Activated T-cell treated with anti-CD3 and anti-CD28 coated beads, Interleukin-2, amount 50 U/mL, for 24 hours (primary cell): Measurements from ENCODE around the gene SLX4.

Experiments
- DNase-seq: peaks from one replicate; pipeline ENCODE4 v3.0.0-alpha.2; 2020
- H3K27ac Mint-ChIP-seq: 2 replicates; pipeline ENCODE4 v1.8.0; 2020; ENCODE audit warnings: mild to moderate bottlenecking, mixed read lengths
- H3K27me3 Mint-ChIP-seq: 2 replicates; pipeline ENCODE4 v1.8.0; 2020; ENCODE audit warnings: mixed read lengths
- H3K36me3 Mint-ChIP-seq: 2 replicates; pipeline ENCODE4 v1.8.0; 2020; ENCODE audit warnings: low read depth, mixed read lengths
- H3K4me1 Mint-ChIP-seq: 2 replicates; pipeline ENCODE4 v1.8.0; 2020; ENCODE audit warnings: low read depth, mixed read lengths
- H3K4me3 Mint-ChIP-seq: 2 replicates; pipeline ENCODE4 v1.8.0; 2020; ENCODE audit warnings: mild to moderate bottlenecking, moderate library complexity, mixed read lengths
- H3K9me3 Mint-ChIP-seq: 2 replicates; pipeline ENCODE4 v1.8.0; 2020; ENCODE audit warnings: mixed read lengths

The SLX4 gene

DNA sequence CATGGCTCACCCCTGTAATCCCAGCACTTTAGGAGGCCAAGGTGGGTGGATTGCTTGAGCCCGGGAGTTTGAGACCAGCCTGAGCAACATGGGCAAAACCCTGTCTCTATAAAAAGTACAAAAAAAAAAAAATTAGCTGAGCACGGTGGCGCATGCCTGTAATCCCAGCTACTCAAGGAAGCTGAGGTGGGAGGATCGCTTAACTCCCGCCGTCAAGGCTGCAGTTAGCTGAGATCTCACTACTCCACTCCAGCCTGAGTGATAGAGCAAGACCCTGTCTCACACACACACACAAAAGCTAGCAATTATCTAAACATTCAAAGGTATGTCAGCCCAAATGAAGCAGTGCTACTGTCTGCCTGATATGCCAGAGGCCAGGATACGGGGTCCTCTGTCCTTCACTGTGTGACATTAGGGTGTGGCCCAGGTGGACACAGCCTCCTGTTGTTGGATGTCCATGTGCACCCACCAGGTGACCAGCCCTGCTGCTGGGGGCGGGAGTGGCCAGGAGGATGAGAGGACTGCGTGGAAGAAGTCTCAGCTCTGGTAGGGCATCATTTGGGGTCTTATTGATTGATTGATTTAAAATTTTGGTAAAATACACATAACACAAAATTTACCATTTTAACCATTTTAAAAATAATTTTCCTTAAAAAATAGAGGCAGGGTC, 38.1 kb downstream of the SLX4 start:
- no peaks in the 10 kb centered on the region for H3K27me3 Mint-ChIP-seq
- peak overlapping the region; percentile 47 for H3K27ac Mint-ChIP-seq
- DNase-seq = no peak
- H3K9me3 Mint-ChIP-seq = peaks cover 6% of the 10 kb centered on the region
- peaks cover 44% of the 10 kb centered on the region for H3K36me3 Mint-ChIP-seq
- no peak overlapping the region for H3K4me3 Mint-ChIP-seq
- H3K4me1 Mint-ChIP-seq = peaks cover 33% of the 10 kb centered on the region

DNA sequence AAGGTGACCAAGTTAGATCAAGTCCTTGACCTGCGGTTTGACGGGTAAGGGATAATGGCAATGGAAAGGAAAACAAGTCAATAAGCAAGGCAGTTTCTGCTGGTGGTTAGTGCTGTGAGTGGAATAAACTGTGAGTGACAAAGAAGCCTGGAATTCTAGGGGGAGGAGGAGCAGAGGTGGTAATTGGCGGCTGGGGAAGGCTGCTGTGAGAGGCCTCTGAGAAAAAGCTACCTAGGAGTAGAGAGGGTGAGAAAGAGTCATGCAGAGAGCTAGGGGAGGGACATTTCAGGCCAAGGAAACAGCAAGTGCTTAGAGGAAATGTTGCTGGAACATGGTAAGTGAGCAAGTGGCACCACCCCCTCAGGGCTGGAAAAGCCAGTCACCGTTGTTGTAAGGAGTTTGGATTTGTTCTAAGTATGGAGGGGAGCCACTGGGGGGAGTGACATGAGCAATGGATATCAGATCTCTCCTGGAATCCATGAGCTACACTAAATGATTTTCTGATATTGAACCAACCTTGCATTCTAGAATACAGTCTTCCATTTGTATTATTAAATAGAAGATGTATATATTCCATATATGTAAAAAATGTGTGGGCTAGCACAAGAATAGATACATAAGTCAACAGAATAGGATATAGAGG, 40.9 kb downstream of the SLX4 start:
- Mint-ChIP-seq H3K4me3 (no peak overlapping the region), H3K36me3 (peaks cover 53% of the 10 kb centered on the region), H3K27me3 (no peaks in the 10 kb centered on the region), H3K9me3 (peaks cover 6% of the 10 kb centered on the region), H3K4me1 (peaks cover 19% of the 10 kb centered on the region), H3K27ac (peak overlapping the region; percentile 19)
- no peak for DNase-seq

DNA sequence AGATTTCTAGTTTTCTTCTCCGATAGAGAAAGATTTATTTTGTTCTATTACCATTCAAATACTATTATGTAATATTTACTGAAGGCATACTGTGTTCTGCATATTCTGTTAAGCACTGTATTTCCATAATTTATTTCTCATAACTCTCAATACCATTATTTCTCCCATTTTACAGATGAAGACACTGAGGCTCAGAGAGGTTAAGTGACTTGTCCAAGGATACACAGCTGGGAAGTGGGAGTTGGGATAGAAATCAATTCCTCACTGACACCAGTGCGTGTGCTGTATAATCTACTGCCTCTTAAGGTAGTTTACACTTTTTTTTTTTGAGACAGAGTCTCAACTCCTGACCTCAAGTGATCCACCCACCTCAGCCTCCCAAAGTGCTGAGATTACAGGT, 41.6 kb downstream of the SLX4 start:
- H3K4me3 Mint-ChIP-seq = no peak overlapping the region
- H3K4me1 Mint-ChIP-seq = peaks cover 16% of the 10 kb centered on the region
- H3K27ac Mint-ChIP-seq = no peak overlapping the region
- peaks cover 56% of the 10 kb centered on the region for H3K36me3 Mint-ChIP-seq
- DNase-seq = no peak
- peaks cover 6% of the 10 kb centered on the region for H3K9me3 Mint-ChIP-seq
- H3K27me3 Mint-ChIP-seq = no peaks in the 10 kb centered on the region

DNA sequence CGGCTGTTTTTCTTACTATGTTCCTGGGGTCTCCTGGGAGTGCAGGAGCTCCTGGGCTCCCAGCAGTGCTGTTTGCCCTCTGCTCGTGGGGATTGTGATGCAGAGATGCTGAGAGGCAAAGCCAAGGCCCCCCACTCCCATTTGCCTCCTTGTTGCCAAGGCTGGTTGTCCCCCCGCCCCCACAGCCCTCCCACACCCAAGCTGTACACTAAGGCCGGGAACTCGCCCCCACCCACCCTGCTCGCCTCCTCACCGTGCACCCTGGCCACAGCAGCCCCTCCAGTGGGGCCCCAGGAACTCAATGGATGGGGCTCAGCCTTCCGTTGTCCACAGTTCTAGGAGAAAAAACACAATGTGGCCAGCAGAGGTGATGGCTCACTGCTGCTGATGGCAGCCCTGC, 44.4 kb downstream of the SLX4 start:
- H3K36me3 Mint-ChIP-seq = peaks cover 65% of the 10 kb centered on the region
- H3K27me3 Mint-ChIP-seq = no peaks in the 10 kb centered on the region
- H3K9me3 Mint-ChIP-seq = peaks cover 6% of the 10 kb centered on the region

DNA sequence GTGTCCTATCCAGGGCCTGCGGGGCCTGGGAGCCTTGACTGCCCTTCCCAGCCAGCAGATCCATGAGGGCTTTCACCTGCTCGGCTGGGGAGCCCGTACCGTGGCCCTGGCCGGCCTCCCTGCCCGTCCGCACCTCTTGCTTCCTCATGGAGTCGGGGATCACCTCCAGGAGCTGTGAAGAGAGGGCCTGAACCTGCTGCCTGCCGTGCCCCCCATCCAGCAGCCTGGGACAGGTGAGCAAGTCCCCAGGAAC, 46.6 kb downstream of the SLX4 start:
- H3K27me3 Mint-ChIP-seq = no peaks in the 10 kb centered on the region
- H3K9me3 Mint-ChIP-seq = no peaks in the 10 kb centered on the region
- DNase-seq = no peak
- no peak overlapping the region for H3K4me3 Mint-ChIP-seq
- H3K4me1 Mint-ChIP-seq = peaks cover 6% of the 10 kb centered on the region
- H3K27ac Mint-ChIP-seq = no peak overlapping the region
- peaks cover 62% of the 10 kb centered on the region for H3K36me3 Mint-ChIP-seq

More for the DNA sequence above, 44.4 kb downstream of the SLX4 start:
- no peak for DNase-seq
- Mint-ChIP-seq H3K4me1 (peaks cover 7% of the 10 kb centered on the region), H3K4me3 (no peak overlapping the region), H3K27ac (no peak overlapping the region)

DNA sequence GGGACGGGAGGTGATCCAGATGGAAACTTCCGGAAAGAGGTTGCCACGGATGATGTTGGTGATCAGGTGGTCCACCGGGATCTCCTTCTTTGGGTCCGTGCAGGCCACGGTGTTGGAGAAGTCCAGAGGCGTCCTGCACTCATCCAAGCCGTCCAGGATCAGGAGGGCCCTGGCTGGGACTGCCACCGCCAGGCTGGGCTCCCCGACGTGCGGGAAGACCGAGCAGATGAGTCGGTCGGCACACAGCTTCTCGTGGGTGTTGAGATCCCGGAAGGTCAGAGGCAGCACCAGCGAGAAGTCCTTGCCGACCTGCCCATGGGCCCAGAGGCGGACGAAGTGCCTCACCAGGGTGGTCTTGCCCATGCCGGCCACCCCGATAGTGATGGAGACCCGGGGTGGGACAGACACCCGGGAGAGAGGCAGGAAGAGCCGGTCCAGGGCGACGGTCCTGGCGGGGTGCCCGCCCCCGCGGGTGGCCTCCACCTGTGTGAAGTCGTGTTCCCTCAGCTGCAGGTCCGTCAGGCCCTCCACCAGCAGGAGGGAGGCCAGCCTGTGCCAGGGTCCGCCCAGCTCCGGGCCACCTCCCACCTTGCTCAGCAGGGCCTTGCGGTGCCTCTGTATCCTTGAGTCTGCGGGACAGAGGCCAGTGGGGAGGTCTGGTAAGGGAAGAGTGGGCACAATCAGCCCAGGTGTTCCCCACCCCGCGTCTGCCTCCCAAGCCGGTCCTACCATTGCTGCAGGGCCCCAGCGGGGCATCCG, 47.1 kb downstream of the SLX4 start:
- H3K9me3 Mint-ChIP-seq = no peaks in the 10 kb centered on the region
- H3K36me3 Mint-ChIP-seq = peaks cover 59% of the 10 kb centered on the region
- no peaks in the 10 kb centered on the region for H3K27me3 Mint-ChIP-seq
- H3K4me1 Mint-ChIP-seq = peaks cover 6% of the 10 kb centered on the region
- no peak overlapping the region for H3K27ac Mint-ChIP-seq
- H3K4me3 Mint-ChIP-seq = no peak overlapping the region
- DNase-seq = no peak

DNA sequence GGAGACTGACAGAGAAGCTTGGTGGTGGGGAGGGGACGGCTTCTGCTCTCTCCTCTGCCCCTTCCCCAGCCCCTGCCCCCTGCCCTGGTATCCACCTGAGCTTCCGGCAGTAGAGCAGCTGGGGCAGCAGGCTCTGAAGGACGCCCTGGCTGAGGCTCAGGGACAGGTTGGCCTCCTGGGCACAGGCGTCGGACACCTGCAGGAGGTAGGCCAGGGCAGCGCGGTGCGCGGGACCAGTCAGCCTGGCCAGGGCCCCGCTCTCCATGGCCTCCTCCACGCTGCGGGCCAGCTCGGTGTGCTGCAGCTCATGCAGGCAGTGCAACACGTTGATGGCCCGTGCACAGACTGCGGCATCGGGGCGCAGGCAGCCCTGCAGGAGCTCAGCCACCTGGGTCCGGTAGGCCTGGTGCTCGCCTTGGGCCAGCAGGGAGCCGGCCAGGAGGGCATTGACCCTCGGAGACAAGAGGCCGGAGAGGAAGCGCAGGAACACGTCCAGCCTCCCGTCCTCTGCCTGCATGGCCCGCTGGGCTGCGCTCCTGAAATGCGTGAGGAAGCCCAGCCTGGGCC, 48.4 kb downstream of the SLX4 start:
- Mint-ChIP-seq H3K27me3 (no peaks in the 10 kb centered on the region), H3K9me3 (no peaks in the 10 kb centered on the region), H3K27ac (no peak overlapping the region), H3K4me1 (peaks cover 6% of the 10 kb centered on the region), H3K36me3 (peaks cover 63% of the 10 kb centered on the region), H3K4me3 (no peak overlapping the region)
- no peak for DNase-seq

DNA sequence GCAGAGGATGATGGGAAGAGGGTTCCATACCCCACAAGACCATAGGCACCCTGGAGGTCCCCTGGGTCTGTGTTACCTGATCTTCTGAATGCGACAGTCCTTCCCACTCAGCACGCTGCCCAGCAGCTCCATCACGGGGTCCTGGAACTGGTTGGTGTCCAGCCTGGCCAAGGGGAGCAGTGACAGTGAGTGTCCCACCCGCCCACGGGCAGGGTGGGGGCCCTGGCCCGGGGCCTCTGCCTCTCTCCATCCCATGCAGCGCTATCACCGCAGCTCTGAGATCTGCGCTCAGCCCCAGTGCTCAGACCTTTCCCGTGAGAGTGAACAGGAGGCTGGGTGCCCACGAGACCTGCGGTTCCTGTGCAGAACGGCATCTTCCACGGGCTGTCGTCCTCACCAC, 49.8 kb downstream of the SLX4 start:
- no peaks in the 10 kb centered on the region for H3K27me3 Mint-ChIP-seq
- H3K4me1 Mint-ChIP-seq = peaks cover 4% of the 10 kb centered on the region
- no peaks in the 10 kb centered on the region for H3K9me3 Mint-ChIP-seq
- no peak for DNase-seq
- no peak overlapping the region for H3K27ac Mint-ChIP-seq
- H3K36me3 Mint-ChIP-seq = peaks cover 70% of the 10 kb centered on the region
- no peak overlapping the region for H3K4me3 Mint-ChIP-seq

DNA sequence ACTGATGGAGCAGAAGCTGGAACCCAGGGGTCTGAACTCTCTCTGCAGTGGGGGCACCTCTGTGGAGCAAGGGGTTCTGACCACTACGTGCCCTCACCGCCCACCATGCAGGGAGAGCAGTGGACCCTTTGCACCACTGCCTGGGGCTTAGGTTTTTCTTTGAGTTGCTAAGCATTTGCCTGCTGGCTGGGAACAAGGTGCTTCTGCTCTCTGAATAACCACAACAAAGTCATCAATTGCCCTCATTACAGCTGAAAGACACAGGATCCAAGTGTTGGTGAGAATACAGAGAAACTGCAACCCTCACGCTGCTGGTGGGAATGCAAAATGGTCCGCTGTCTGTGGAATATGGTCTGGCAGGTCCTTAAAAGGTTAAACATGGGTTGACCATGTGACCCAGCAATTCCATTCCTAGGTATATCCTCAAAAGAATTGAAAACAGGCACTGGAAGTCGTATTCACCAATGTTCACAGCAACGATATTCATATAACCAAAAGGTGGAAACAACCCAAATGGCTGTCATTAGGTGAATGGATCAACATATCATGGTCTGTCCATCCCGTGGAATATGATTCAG, 57.0 kb downstream of the SLX4 start:
- Mint-ChIP-seq H3K9me3 (no peaks in the 10 kb centered on the region), H3K4me3 (no peak overlapping the region), H3K27ac (peak overlapping the region; percentile 30), H3K4me1 (peaks cover 1% of the 10 kb centered on the region), H3K36me3 (peaks cover 83% of the 10 kb centered on the region), H3K27me3 (no peaks in the 10 kb centered on the region)
- DNase-seq = no peak

DNA sequence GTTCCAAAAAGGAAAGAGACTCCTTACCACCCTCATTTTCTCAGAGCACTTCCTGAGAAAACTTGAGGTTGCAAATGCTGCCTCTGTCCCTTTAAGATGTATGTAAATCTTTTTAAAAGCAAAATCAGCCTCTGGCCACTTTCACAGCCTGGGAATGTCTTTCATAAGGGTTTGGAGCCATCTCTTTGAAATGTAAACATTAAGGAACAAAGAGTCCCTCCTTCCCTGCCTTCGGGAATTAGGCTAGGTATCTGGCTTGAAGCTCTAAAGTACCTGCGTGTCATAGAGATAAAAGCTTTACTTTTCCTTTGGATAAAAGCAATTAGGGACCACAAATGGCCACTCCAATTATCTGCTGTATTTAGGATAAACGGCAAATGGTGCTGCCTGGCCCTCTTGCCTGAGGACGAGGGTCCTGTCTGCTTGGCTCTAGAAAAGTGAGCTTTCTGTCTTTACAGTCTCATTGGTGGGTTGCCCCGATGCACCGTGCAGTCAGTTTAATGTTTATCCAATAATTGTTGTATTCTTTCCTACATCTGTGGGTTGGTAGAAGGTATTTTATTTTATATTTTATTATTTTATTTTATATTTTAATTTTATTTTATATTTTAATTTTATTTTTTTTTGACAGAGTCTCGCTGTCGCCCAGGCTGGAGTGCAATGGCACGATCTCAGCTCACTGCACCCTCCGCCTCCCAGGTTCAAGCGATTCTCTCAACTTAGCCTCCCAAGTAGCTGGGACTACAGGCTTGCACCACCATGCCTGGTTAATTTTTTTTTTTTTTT, 58.1 kb downstream of the SLX4 start:
- Mint-ChIP-seq H3K4me1 (peaks cover 1% of the 10 kb centered on the region), H3K27me3 (no peaks in the 10 kb centered on the region), H3K4me3 (no peak overlapping the region), H3K27ac (no peak overlapping the region), H3K9me3 (no peaks in the 10 kb centered on the region), H3K36me3 (peaks cover 86% of the 10 kb centered on the region)
- no peak for DNase-seq

DNA sequence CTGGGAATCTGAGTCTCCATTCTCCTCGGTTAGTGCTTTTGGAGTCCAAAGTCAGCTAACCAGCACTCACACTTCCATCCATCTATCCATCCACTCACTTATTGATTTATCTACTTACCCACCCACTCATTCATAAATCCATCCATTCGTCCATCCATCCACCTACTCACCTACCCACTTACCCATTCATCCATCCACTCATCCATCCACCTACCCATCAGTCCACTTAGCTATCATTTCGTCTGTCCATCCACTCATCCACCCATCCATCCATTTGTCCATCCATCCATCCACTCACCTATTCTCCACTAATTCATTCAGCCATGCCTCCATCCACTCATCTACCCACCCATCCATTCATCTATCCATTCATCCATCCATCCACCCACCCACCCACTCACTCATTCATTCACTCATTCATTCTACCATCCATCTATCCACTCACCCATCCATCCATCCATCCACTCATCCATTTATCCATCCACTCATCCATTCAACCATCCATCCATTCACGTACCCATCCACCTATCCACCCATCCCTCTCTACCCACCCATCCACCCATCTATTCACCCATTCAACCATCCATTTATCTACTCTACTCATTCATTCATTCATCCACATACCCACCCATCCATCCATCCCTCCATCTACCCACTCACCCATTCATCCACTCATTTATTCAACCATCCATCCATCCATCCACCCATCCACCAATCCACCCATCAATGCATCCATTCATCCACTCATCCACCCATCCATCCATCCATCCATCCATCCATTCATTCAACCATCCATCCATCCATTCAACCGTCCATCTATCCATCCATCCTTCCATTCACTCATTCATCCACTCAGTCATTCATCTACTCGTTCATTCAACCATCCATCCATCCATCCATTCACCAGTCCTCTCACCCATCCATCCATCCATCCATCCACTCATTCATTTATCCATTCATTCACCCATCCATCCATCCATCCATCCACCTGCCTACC, 60.3 kb downstream of the SLX4 start:
- peaks cover 1% of the 10 kb centered on the region for H3K4me1 Mint-ChIP-seq
- H3K9me3 Mint-ChIP-seq = no peaks in the 10 kb centered on the region
- no peak for DNase-seq
- H3K27me3 Mint-ChIP-seq = no peaks in the 10 kb centered on the region
- no peak overlapping the region for H3K27ac Mint-ChIP-seq
- H3K36me3 Mint-ChIP-seq = peaks cover 80% of the 10 kb centered on the region
- no peak overlapping the region for H3K4me3 Mint-ChIP-seq

DNA sequence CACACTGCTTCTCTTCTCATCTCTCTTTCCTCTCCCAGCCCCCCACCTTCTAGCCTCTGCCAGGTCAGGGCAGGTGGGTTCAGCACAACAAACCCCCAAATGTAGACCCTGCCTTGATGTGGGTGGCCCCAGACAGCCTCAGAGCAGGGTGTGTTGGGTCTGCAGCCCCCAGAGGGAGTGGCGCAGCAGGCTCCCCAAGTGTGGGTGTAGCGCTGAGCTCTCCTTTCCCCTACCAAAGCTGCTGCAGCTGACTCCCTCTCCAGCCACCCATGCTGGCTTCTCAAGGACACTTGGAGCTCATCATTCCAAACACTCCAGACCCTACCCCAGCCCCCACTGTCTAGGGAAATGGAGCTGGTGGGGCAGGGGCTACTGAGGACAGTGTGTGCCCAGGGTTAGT, 61.5 kb downstream of the SLX4 start:
- Mint-ChIP-seq H3K36me3 (peaks cover 79% of the 10 kb centered on the region), H3K4me3 (no peak overlapping the region), H3K9me3 (no peaks in the 10 kb centered on the region), H3K4me1 (no peaks in the 10 kb centered on the region), H3K27me3 (no peaks in the 10 kb centered on the region), H3K27ac (no peak overlapping the region)
- no peak for DNase-seq

DNA sequence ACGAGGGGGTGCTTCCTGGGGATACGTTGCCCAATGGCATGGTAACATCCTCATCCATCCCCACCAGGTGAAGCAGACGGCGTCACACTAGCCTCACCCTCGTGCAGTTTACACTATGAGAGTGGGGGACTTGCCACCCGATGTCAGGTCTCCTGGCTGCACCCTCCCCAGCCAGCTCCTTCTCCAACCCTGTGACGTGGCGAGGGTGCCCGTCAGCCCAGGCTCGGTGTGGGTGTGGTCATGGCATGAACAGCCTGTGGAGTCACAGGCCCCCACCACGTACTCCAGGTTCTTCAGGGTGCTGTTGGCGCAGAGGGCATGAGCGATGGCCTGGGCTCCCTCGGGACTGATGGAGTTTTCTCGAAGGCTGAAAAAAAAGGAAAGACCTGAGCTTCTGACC, 62.5 kb downstream of the SLX4 start:
- no peak overlapping the region for H3K4me3 Mint-ChIP-seq

More for the DNA sequence above, 62.5 kb downstream of the SLX4 start:
- Mint-ChIP-seq H3K4me1 (no peaks in the 10 kb centered on the region), H3K27ac (peak overlapping the region; percentile 57), H3K9me3 (no peaks in the 10 kb centered on the region), H3K36me3 (peaks cover 80% of the 10 kb centered on the region), H3K27me3 (no peaks in the 10 kb centered on the region)
- DNase-seq = no peak
